Right hindlimb (tissue), 1 donor: ENCODE data around the gene DYSF.

ENCODE experiments used
- DNase-seq: peaks from one replicate; pipeline ENCODE4 v3.0.0-alpha.2; 2018

The DYSF gene

DNA sequence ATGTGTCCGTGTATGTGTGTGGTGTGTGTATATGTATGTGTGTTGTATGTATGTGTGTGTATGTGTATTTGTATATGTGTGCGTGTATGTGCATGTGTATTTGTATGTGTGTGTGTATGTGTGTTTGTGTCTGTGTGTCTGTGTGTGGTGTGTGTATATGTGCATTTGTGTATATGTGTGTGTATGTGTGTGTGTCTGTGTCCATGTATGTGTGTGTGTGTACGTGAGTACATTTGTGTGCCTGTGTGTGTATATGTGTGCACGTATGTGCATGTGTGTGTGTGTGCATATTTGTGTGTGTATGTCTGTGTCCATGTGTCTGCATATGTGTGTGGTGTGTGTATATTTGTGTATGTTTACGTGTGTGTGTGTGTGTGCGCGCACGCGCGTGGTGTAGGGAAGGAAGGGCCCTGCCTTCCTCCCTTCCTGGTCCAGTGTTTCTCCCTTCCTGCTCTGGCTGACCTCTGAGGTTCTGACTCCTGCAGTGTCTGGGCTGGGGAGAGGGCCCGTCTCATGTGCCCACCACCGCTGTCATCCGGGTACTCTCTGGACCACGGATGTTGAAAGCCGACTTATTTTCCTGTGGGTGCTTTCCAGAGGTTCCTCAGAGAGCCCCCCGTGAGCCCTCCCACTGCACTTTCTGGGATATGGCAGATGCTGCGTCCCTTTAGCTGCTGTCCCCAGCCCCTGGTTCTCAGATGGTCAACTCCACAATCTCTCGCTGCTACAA, 209.5 kb downstream of the DYSF start:
- DNase-seq, result no peak

- no peak for DNase-seq
These were observed 210.8 kb downstream of the DYSF start for GRCh38 chr2:71664161-71664560.

DNA sequence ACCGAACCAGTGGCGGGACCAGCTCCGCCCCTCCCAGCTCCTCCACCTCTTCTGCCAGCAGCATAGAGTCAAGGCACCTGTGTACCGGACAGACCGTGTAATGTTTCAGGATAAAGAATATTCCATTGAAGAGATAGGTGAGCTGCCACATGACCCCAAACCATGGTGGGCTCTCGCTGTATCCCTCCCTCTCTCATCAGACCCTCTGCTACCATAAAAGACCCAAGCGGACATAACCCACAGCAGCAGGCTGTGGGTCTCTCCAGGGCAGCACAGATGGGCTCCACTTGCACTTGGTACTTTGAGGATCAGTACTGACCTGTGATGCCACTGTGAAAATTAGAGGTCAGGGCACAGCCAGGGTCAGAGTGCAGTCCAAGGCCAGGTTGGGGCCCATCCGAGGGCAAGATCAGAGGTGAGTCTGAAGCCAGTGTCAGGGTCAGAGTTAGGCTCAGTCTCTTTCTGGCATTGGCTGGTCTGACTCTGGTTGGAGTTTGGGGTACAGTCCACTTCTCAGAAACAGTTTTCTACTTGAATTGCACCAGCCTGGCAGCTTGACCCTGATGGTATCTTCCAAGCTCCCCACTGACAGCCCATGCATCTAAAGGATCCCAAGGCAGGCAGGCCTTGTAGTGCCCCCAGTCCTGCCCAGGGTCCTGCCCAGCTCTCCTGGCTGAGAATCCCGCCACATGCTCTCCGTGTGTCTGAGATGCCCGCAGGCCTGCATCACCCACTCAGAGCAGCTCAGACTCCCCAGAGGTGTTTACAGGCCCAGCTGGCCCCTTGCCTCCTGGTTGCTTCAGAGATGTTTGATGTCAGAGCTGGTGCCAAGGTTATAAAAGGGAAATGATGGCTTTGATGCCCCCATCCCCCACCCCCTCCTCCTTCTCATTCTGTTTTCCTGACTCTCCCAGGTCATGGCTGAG, 212.1 kb downstream of the DYSF start:
- peak; percentile 7 for DNase-seq

- DNase-seq, result no peak
These were observed 212.7 kb downstream of the DYSF start for GRCh38 chr2:71666094-71666474.

DNA sequence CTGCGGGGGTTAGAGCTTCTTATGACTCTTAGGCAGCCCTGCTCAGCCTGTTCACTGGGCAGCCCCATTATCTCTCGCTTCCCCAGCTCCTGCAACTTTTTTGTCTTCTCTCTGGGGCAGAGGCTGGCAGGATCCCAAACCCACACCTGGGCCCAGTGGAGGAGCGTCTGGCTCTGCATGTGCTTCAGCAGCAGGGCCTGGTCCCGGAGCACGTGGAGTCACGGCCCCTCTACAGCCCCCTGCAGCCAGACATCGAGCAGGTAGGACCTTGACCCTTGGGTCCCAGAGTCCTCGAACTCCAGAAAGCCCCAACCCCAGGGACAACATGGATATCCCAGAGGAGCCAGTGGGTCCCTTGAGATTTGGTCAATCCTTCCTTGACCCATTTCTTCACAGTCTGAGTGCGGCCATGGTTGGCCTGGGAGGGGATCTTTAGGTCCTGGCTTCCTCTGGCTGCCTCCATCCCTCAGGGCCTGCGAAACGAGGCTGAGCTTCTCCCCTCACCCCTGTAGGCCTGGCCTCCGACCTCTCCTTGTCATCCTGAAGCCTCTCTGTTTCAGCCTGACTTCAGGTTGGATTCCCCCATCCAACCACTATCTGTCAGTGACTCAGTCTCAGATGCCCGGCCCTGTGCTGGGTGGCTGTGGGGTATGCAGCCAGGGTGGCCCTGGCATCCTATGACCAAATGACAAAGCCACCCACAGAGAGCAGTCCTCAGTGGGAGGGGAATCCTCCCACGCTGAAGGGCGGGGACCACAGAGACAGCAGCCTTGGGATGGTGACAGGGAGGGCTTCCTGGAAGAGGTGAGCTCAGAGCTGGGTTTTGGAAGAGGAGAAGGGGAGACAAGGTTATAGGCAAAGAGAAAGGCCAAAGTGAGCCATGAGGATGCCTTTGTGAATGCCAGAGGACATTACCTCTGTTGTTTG, 214.2 kb downstream of the DYSF start:
- DNase-seq, result peak; percentile 14

DNA sequence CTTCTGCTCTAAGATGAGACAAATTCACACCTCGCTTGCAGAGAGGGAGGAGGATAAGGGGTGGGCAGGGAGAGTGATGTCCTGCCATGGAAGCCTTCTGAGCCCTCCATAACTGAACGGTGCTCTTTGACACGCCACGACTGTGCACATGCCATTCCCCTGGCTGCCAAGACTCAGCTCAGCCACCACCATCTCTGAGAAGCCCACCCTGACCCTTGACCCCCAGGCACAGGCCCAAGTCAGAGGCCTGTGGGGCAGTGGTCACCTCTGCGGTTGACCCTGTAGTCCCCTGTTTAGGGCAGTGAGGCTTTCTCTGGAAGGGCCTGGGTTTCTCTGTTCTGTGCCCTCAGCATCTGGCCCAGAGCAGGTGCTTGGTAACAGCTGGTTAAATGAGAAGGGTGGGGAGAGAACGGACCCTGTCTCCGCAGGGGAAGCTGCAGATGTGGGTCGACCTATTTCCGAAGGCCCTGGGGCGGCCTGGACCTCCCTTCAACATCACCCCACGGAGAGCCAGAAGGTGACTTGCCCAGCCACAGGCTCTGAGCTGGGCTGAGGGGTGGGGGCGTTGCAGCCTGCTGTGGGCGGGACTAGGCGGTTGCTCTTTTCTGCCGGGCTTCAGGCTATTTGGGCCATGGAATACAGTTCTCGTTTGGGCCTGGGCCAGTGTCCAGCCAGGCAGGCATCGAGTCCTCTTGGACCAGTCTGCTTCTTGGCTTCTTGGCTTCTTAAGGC, 215.1 kb downstream of the DYSF start:
- DNase-seq, result no peak

- no peak for DNase-seq
These were observed 215.7 kb downstream of the DYSF start for GRCh38 chr2:71669058-71669456.

GRCh38 chr2:71669628-71670429, 216.5 kb downstream of the DYSF start:
- DNase-seq, result peak; percentile 12

- DNase-seq, result no peak
These were observed 217.1 kb downstream of the DYSF start for GRCh38 chr2:71670430-71670795.

GRCh38 chr2:71671203-71671854, 218.0 kb downstream of the DYSF start:
- peak; percentile 9 for DNase-seq

DNA sequence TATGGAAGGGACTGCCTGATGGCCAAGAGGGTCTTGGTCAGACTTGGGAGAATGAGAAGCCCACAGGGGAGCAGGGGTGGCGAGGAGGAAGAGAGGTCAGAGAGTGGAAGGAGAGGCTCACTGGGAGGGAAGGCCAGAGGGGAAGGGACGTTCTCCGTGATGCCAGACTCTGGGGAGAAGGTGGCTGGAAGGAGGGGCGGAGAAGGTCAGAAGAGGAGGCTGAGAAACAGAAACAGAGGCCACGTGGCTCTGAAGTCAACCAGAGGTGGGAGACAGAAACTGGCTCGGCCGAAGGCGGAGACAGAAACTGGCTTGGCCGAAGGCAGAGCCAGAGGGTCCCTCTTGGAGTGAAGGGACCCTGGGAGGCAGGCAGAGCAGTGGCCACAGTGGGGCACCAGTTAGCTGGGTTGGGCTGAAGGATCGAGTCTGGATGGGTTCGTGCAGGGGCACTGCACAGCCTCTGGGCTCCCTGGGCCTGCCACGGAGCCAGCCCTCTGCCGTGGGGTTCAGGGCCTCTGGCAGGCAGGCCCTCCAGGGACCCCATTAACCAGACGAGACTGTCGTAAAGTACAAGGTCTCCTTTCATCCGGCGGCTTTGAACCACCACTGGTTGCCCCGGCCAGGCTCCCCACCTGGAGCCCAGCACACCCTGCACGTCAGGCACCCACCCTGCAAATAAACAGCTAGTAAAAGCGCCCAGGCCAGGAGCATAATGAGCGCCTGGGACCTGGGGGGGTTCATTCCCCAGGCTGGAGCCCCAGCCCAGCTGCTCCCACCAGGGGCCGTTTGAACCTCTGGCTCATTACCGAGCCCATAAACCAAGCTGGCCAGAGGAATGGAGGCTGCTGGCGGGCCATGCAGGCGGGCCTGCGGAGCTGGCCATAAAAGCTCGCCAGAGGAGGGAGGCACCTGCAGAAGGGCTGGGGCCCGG, 218.8 kb downstream of the DYSF start:
- DNase-seq, result peak; percentile 34

GRCh38 chr2:71672826-71673795, 219.8 kb downstream of the DYSF start:
- DNase-seq, result peak; percentile 20

GRCh38 chr2:71674158-71674851, 220.9 kb downstream of the DYSF start:
- DNase-seq, result no peak

DNA sequence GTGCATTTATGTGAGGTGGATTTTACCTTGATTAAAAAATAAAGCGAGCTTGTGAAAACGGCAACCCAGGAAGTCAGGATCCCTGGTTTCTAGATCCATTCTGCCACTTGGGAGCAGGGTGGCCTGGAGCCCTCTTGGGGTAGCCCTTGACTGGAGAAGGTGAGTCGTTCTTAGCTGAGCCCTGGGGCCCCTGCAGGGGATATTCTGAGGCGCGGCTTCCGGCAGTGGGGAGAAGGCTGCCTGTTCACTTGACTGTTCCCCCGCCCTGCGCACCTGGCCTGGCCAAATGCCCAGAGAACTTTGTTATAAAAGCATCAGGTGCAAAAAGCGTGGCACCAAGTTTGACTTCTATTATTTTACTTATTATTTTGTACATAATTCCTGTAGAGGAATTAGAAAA, 221.9 kb downstream of the DYSF start:
- peak; percentile 9 for DNase-seq

GRCh38 chr2:71678874-71679273, 225.5 kb downstream of the DYSF start:
- DNase-seq, result no peak

- DNase-seq, result peak; percentile 4
These were observed 226.1 kb downstream of the DYSF start for GRCh38 chr2:71679491-71679890.

- peak; percentile 9 for DNase-seq
These were observed 227.6 kb downstream of the DYSF start for GRCh38 chr2:71680925-71681324.

GRCh38 chr2:71681626-71682025, 228.3 kb downstream of the DYSF start:
- DNase-seq, result peak; percentile 9
